GM19099 (cell line): ENCODE results near the gene P2RX1.

Experiments
- POLR2A ChIP-seq: IDR thresholded peaks from 3 replicates; pipeline ENCODE4 v1.6.1; 2011; ENCODE audit warnings: low read depth; ENCODE audit not compliant: insufficient read length; ENCODE audit errors: extremely low read depth

The P2RX1 gene

GRCh38 chr17:3921502-3922319 lies 5.4 kb upstream of the P2RX1 start:
- TF ChIP-seq POLR2A, result no peak

GRCh38 chr17:3921006-3921405 lies 4.7 kb upstream of the P2RX1 start:
- TF ChIP-seq POLR2A, result no peak

GRCh38 chr17:3919123-3919624 lies 2.9 kb upstream of the P2RX1 start:
- TF ChIP-seq POLR2A, result no peak

GRCh38 chr17:3918372-3919122 lies 2.3 kb upstream of the P2RX1 start:
- no peak for TF ChIP-seq POLR2A

- TF ChIP-seq POLR2A, result no peak
Observed at GRCh38 chr17:3917391-3917931, 1.2 kb upstream of the P2RX1 start.

- no peak for TF ChIP-seq POLR2A
Observed at GRCh38 chr17:3916825-3917224, 560 bp upstream of the P2RX1 start.

- TF ChIP-seq POLR2A, result no peak
Observed at GRCh38 chr17:3915581-3915994, 677 bp downstream of the P2RX1 start.

- TF ChIP-seq POLR2A, result no peak
Observed at GRCh38 chr17:3914312-3914670, 2.0 kb downstream of the P2RX1 start.

- TF ChIP-seq POLR2A, result no peak
Observed at GRCh38 chr17:3913531-3914311, 2.5 kb downstream of the P2RX1 start.

GRCh38 chr17:3912827-3913226 lies 3.4 kb downstream of the P2RX1 start:
- TF ChIP-seq POLR2A, result no peak

GRCh38 chr17:3911271-3912053 lies 4.8 kb downstream of the P2RX1 start:
- TF ChIP-seq POLR2A, result peak; percentile 42

GRCh38 chr17:3910420-3911270 lies 5.6 kb downstream of the P2RX1 start:
- TF ChIP-seq POLR2A, result no peak

GRCh38 chr17:3909257-3909656 lies 7.0 kb downstream of the P2RX1 start:
- TF ChIP-seq POLR2A, result no peak

- no peak for TF ChIP-seq POLR2A
Observed at GRCh38 chr17:3907483-3908216, 8.6 kb downstream of the P2RX1 start.
